Ovary (tissue), 3 donors: ENCODE data around the gene DENND1A.

Experiments used
- CTCF ChIP-seq, 3 donors: fragments of 450-650 bp in 2 of 3; fragments of 200-600 bp in 1 of 3; IDR thresholded peaks; one replicate each; pipeline versions ENCODE4 v1.5.1 to v1.8.0; 2016 to 2022; ENCODE audit warnings: antibody characterized with exemption in 3 of 3, mild to moderate bottlenecking in 1 of 3
- EP300 ChIP-seq: sonication (generic); formaldehyde crosslinking; IDR thresholded peaks from one replicate; pipeline ENCODE4 v1.6.1; 2017; ENCODE audit warnings: antibody characterized with exemption
- POLR2A ChIP-seq: fragments of 450-650 bp; IDR thresholded peaks from one replicate; pipeline ENCODE4 v1.6.1; 2017; ENCODE audit warnings: antibody characterized with exemption, mild to moderate bottlenecking, moderate library complexity
- donor health status: DM: no; HTN: no; CAD: no.

- TF ChIP-seq EP300 (no peak), CTCF (IDR thresholded peaks at IDR 0.05) (no peak), POLR2A (no peak)
Measured at GRCh38 chr9:123948286-123948685, 18.4 kb upstream of the DENND1A start.
